Sigmoid colon (tissue), 4 donors: ENCODE data around the gene TMEM143.

Experiments
- CTCF ChIP-seq, 4 experiments: fragments of 450-650 bp in 3 of 4; fragments of 200-600 bp in 1 of 4; IDR thresholded peaks; one replicate each; pipeline ENCODE4 v1.5.1; 2016 to 2019; ENCODE audit warnings: antibody characterized with exemption in 4 of 4, mild to moderate bottlenecking in 3 of 4, moderate library complexity in 2 of 4
- EP300 ChIP-seq, 4 donors: sonication (generic); formaldehyde crosslinking; IDR thresholded peaks; one replicate each; pipeline ENCODE4 v1.6.1; 2017; ENCODE audit warnings: antibody characterized with exemption in 4 of 4
- POLR2A ChIP-seq, 2 donors: fragments of 450-650 bp; IDR thresholded peaks; one replicate each; pipeline ENCODE4 v1.6.1; 2016; ENCODE audit warnings: antibody characterized with exemption in 2 of 2, mild to moderate bottlenecking in 2 of 2, moderate library complexity in 2 of 2

- no peak for TF ChIP-seq CTCF (IDR thresholded peaks at IDR 0.05)
- TF ChIP-seq EP300 (IDR thresholded peaks at IDR 0.05): no peak
- no peak for TF ChIP-seq POLR2A (IDR thresholded peaks at IDR 0.05)
Observed at GRCh38 chr19:48332351-48332661, 31.4 kb downstream of the TMEM143 start.
